GM12801 (cell line): ENCODE measurements around the gene POLR2A.

Experiments
- TF ChIP-seq, protein P1 (sequence below): IDR thresholded peaks from one replicate; pipeline ENCODE4 v1.5.1; 2011; ENCODE audit warnings: control low read depth; ENCODE audit not compliant: insufficient read length; ENCODE audit errors: extremely low read depth

The POLR2A gene

GRCh38 chr17:7497636-7498035, 13.5 kb downstream of the POLR2A start:
- TF ChIP-seq, protein P1, sequence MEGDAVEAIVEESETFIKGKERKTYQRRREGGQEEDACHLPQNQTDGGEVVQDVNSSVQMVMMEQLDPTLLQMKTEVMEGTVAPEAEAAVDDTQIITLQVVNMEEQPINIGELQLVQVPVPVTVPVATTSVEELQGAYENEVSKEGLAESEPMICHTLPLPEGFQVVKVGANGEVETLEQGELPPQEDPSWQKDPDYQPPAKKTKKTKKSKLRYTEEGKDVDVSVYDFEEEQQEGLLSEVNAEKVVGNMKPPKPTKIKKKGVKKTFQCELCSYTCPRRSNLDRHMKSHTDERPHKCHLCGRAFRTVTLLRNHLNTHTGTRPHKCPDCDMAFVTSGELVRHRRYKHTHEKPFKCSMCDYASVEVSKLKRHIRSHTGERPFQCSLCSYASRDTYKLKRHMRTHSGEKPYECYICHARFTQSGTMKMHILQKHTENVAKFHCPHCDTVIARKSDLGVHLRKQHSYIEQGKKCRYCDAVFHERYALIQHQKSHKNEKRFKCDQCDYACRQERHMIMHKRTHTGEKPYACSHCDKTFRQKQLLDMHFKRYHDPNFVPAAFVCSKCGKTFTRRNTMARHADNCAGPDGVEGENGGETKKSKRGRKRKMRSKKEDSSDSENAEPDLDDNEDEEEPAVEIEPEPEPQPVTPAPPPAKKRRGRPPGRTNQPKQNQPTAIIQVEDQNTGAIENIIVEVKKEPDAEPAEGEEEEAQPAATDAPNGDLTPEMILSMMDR, result no peak

DNA sequence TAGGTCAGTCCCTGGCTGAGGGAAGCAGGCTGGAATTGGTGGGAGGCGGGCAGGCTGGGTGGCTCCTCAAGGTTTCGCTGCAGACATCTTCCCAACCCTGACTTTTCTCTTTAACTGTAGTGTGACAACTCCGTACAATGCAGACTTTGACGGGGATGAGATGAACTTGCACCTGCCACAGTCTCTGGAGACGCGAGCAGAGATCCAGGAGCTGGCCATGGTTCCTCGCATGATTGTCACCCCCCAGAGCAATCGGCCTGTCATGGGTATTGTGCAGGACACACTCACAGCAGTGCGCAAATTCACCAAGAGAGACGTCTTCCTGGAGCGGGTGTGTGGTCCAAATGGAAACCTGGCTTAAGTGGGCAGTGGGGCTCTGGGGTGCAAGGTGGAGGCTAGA, 15.0 kb downstream of the POLR2A start:
- TF ChIP-seq, protein P1, result no peak

- TF ChIP-seq, protein P1, result no peak
Measured at GRCh38 chr17:7501729-7502128, 17.6 kb downstream of the POLR2A start.

- TF ChIP-seq, protein P1, result no peak
Measured at GRCh38 chr17:7502171-7502847, 18.1 kb downstream of the POLR2A start.

- TF ChIP-seq, protein P1, result no peak
Measured at GRCh38 chr17:7502987-7503386, 18.8 kb downstream of the POLR2A start.

GRCh38 chr17:7503521-7503920, 19.4 kb downstream of the POLR2A start:
- TF ChIP-seq, protein P1, result no peak

DNA sequence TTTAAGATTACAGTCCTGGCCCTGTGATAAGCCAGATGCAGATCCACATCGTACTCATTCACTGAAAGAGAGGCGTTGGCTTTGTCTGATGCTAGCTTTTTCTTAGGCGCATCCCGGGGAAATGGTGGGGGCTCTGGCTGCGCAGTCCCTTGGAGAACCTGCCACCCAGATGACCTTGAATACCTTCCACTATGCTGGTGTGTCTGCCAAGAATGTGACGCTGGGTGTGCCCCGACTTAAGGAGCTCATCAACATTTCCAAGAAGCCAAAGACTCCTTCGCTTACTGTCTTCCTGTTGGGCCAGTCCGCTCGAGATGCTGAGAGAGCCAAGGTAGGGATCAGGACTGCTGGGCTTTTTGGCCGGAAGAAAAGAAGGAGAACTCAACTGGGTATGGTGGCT, 24.0 kb downstream of the POLR2A start:
- TF ChIP-seq, protein P1, result no peak
